Activated CD8-positive, alpha-beta T cell treated with anti-CD3 and anti-CD28 coated beads, Interleukin-2, amount 10 ng/mL, durations not matched to agents 7 days and 5 days (primary cell): ENCODE results near the gene ORAI3. TPM values are rescaled to one million over a fixed set of nuclear protein-coding genes. Genes with fewer than 3 reads are reported as not detected.

Experiments used
- ATAC-seq: fragments of 150-1000 bp; cut with Tn5 transposase; one replicate; pipeline ENCODE4 v1.10.0; 2021; ENCODE audit warnings: moderate library complexity
- CTCF ChIA-PET: fragments of 350-600 bp; sonication (Branson Sonifier 250); formaldehyde crosslinking; loops from one replicate; lab custom pipeline; 2021; ENCODE audit warnings: antibody characterized with exemption; lab: Charles Lee
- POLR2A ChIA-PET: fragments of 350-600 bp; sonication (Branson Sonifier 250); formaldehyde crosslinking; loops from one replicate; lab custom pipeline; 2021; ENCODE audit warnings: antibody characterized with exemption; lab: Charles Lee
- DNase-seq: peaks from one replicate; pipeline ENCODE4 v3.0.0-alpha.2; 2020
- H3K27ac Mint-ChIP-seq: one replicate; pipeline ENCODE4 v1.8.0; 2021; ENCODE audit warnings: mild to moderate bottlenecking, mixed read lengths
- H3K27me3 Mint-ChIP-seq: one replicate; pipeline ENCODE4 v1.8.0; 2021; ENCODE audit warnings: low read depth, mixed read lengths
- H3K36me3 Mint-ChIP-seq: one replicate; pipeline ENCODE4 v1.8.0; 2021; ENCODE audit warnings: low read depth, mixed read lengths
- H3K4me1 Mint-ChIP-seq: one replicate; pipeline ENCODE4 v1.8.0; 2021; ENCODE audit warnings: low read depth, mixed read lengths
- H3K4me3 Mint-ChIP-seq: one replicate; pipeline ENCODE4 v1.8.0; 2021; ENCODE audit warnings: mild to moderate bottlenecking, mixed read lengths
- H3K9me3 Mint-ChIP-seq: one replicate; pipeline ENCODE4 v1.8.0; 2022; ENCODE audit warnings: mixed read lengths; ENCODE audit not compliant: insufficient read depth
- total RNA-seq, 2 experiments: library from RNA; stranded (reverse); gene quantifications; one replicate each; pipeline ENCODE4 v1.2.3, GENCODE V29; 2021

ORAI3 gene
- total RNA-seq, 2 experiments from 2014 or later = 21.4 to 23.1 TPM

- ChIA-PET POLR2A (interaction anchor here (0.6 to 1.4 kb wide), 7 partner anchors 7 to 231 kb away, joined by 3 to 5 read pairs (median 3); partner anchors contain the start of genes FUS, HSD3B7, SETD1A and ZNF646), CTCF (interaction anchor here (1.0 to 7.1 kb wide), 10 partner anchors 8 to 192 kb away, joined by 3 to 95 read pairs (median 4); partner anchors contain the start of genes BCKDK, KAT8 and SETD1A)
These were observed 1.0 kb downstream of the ORAI3 start for GRCh38 chr16:30949650-30950515.

GRCh38 chr16:30950516-30951065 lies 1.7 kb downstream of the ORAI3 start:
- Mint-ChIP-seq H3K27ac (peak overlapping the region; percentile 82), H3K27me3 (no peaks in the 10 kb centered on the region), H3K4me3 (peak overlapping the region; percentile 96), H3K36me3 (peaks cover 13% of the 10 kb centered on the region), H3K4me1 (peaks cover 28% of the 10 kb centered on the region), H3K9me3 (no peaks in the 10 kb centered on the region)
- DNase-seq = no peak
- CTCF ChIA-PET = interaction anchor here (0.7 to 7.1 kb wide), 9 partner anchors 10 to 192 kb away, joined by 3 to 95 read pairs (median 5); partner anchors contain the start of genes BCKDK and KAT8
- POLR2A ChIA-PET = interaction anchor here (0.6 to 1.4 kb wide), 5 partner anchors 15 to 230 kb away, joined by 3 to 5 read pairs (median 3); partner anchors contain the start of genes FUS, HSD3B7, ZNF646 and ZNF668
- no peak for ATAC-seq

More at GRCh38 chr16:30949650-30950515, 1.0 kb downstream of the ORAI3 start:
- peaks cover 13% of the 10 kb centered on the region for H3K36me3 Mint-ChIP-seq
- peak; percentile 69 for ATAC-seq
- H3K9me3 Mint-ChIP-seq = no peaks in the 10 kb centered on the region
- peaks cover 28% of the 10 kb centered on the region for H3K4me1 Mint-ChIP-seq
- H3K27ac Mint-ChIP-seq = peak overlapping the region; percentile 82
- H3K4me3 Mint-ChIP-seq = peak overlapping the region; percentile 96
- no peaks in the 10 kb centered on the region for H3K27me3 Mint-ChIP-seq
- DNase-seq = peak; percentile 75

- peaks cover 11% of the 10 kb centered on the region for H3K36me3 Mint-ChIP-seq
- H3K27me3 Mint-ChIP-seq = no peaks in the 10 kb centered on the region
- H3K27ac Mint-ChIP-seq = peak overlapping the region; percentile 49
- H3K4me3 Mint-ChIP-seq = peak overlapping the region; percentile 28
- DNase-seq (no peak), ATAC-seq (no peak)
- CTCF ChIA-PET = interaction anchor here (0.7 to 7.1 kb wide), 5 partner anchors 10 to 191 kb away, joined by 3 to 95 read pairs (median 4); partner anchors contain the start of gene BCKDK
- POLR2A ChIA-PET = interaction anchor here (0.8 to 1.0 kb wide), 2 partner anchors 34 to 229 kb away, joined by 3 read pairs; partner anchors contain the start of genes FUS and HSD3B7
- no peaks in the 10 kb centered on the region for H3K9me3 Mint-ChIP-seq
- H3K4me1 Mint-ChIP-seq = peaks cover 31% of the 10 kb centered on the region
These were observed 2.3 kb downstream of the ORAI3 start for GRCh38 chr16:30951193-30951592.

- H3K27ac Mint-ChIP-seq = no peak overlapping the region
- H3K4me1 Mint-ChIP-seq = peaks cover 34% of the 10 kb centered on the region
- ChIA-PET POLR2A (no interaction called here), CTCF (interaction anchor here (1.3 to 7.1 kb wide), 2 partner anchors 11 to 156 kb away, joined by 4 to 95 read pairs; partner anchors contain the start of gene BCKDK)
- ATAC-seq (no peak), DNase-seq (no peak)
- H3K9me3 Mint-ChIP-seq = no peaks in the 10 kb centered on the region
- no peak overlapping the region for H3K4me3 Mint-ChIP-seq
- no peaks in the 10 kb centered on the region for H3K27me3 Mint-ChIP-seq
- H3K36me3 Mint-ChIP-seq = peaks cover 8% of the 10 kb centered on the region
These were observed 2.9 kb downstream of the ORAI3 start for GRCh38 chr16:30951750-30952149.

- ATAC-seq (no peak), DNase-seq (no peak)
- no peak overlapping the region for H3K27ac Mint-ChIP-seq
- H3K36me3 Mint-ChIP-seq = peaks cover 11% of the 10 kb centered on the region
- CTCF ChIA-PET = interaction anchor here (0.8 to 7.1 kb wide), 10 partner anchors 12 to 189 kb away, joined by 3 to 95 read pairs (median 4); partner anchors contain the start of genes HSD3B7, KAT8, ZNF646 and ZNF668
- H3K4me1 Mint-ChIP-seq = peaks cover 37% of the 10 kb centered on the region
- no peak overlapping the region for H3K4me3 Mint-ChIP-seq
- H3K9me3 Mint-ChIP-seq = no peaks in the 10 kb centered on the region
- H3K27me3 Mint-ChIP-seq = no peaks in the 10 kb centered on the region
- POLR2A ChIA-PET = interaction anchor here (0.8 to 1.7 kb wide), 3 partner anchors 121 to 227 kb away, joined by 3 to 5 read pairs (median 4); partner anchors contain the start of genes FUS, ZNF646 and ZNF668
These were observed 4.2 kb downstream of the ORAI3 start for GRCh38 chr16:30953111-30953510.

- H3K4me3 Mint-ChIP-seq = no peak overlapping the region
- no peaks in the 10 kb centered on the region for H3K27me3 Mint-ChIP-seq
- H3K36me3 Mint-ChIP-seq = peaks cover 14% of the 10 kb centered on the region
- no peak overlapping the region for H3K27ac Mint-ChIP-seq
- CTCF ChIA-PET = interaction anchor here (0.7 to 7.1 kb wide), 17 partner anchors 13 to 348 kb away, joined by 3 to 95 read pairs (median 4); partner anchors contain the start of genes HSD3B7, KAT8, ZNF646 and ZNF668
- H3K4me1 Mint-ChIP-seq = peaks cover 40% of the 10 kb centered on the region
- POLR2A ChIA-PET = interaction anchor here (0.8 to 1.7 kb wide), 3 partner anchors 120 to 227 kb away, joined by 3 to 5 read pairs (median 4); partner anchors contain the start of genes FUS, ZNF646 and ZNF668
- DNase-seq (peak; percentile 79), ATAC-seq (no peak)
- H3K9me3 Mint-ChIP-seq = no peaks in the 10 kb centered on the region
These were observed 4.8 kb downstream of the ORAI3 start for GRCh38 chr16:30953511-30954124.

- Mint-ChIP-seq H3K4me1 (peaks cover 46% of the 10 kb centered on the region), H3K9me3 (no peaks in the 10 kb centered on the region), H3K27me3 (no peaks in the 10 kb centered on the region), H3K4me3 (no peak overlapping the region), H3K36me3 (peaks cover 21% of the 10 kb centered on the region), H3K27ac (no peak overlapping the region)
- CTCF ChIA-PET = interaction anchor here (1.0 to 7.1 kb wide), 6 partner anchors 14 to 222 kb away, joined by 3 to 95 read pairs (median 8); no protein-coding TSS in a partner anchor
- ATAC-seq (no peak), DNase-seq (no peak)
- POLR2A ChIA-PET = interaction anchor here (0.6 to 1.6 kb wide), 2 partner anchors 117 to 192 kb away, joined by 3 read pairs; no protein-coding TSS in a partner anchor
These were observed 6.1 kb downstream of the ORAI3 start for GRCh38 chr16:30954993-30955392.

GRCh38 chr16:30956601-30957455 lies 8.0 kb downstream of the ORAI3 start:
- Mint-ChIP-seq H3K27me3 (no peaks in the 10 kb centered on the region), H3K9me3 (no peaks in the 10 kb centered on the region), H3K36me3 (peaks cover 35% of the 10 kb centered on the region), H3K27ac (peak overlapping the region; percentile 99), H3K4me1 (peaks cover 41% of the 10 kb centered on the region), H3K4me3 (peak overlapping the region; percentile 95)
- ATAC-seq = peak; percentile 73
- DNase-seq = peak; percentile 88
- CTCF ChIA-PET = interaction anchor here (0.9 kb wide), 1 partner anchor 8 kb away, joined by 3 read pairs; the partner anchor contains the start of gene ORAI3
- POLR2A ChIA-PET = interaction anchor here (0.6 to 2.7 kb wide), 7 partner anchors 8 to 223 kb away, joined by 3 to 9 read pairs (median 3); partner anchors contain the start of genes FUS, ORAI3, VKORC1 and ZNF646

- CTCF ChIA-PET = interaction anchor here (0.9 kb wide), 1 partner anchor 8 kb away, joined by 3 read pairs; the partner anchor contains the start of gene ORAI3
- ATAC-seq (peak; percentile 86), DNase-seq (peak; percentile 99)
- no peaks in the 10 kb centered on the region for H3K9me3 Mint-ChIP-seq
- peak within 1 kb of the TSS; percentile 95 for H3K4me3 Mint-ChIP-seq
- peaks cover 40% of the 10 kb centered on the region for H3K36me3 Mint-ChIP-seq
- POLR2A ChIA-PET = interaction anchor here (0.6 to 2.7 kb wide), 7 partner anchors 8 to 222 kb away, joined by 3 to 9 read pairs (median 3); partner anchors contain the start of genes FUS, ORAI3, VKORC1 and ZNF646
- H3K27me3 Mint-ChIP-seq = no peaks in the 10 kb centered on the region
- H3K4me1 Mint-ChIP-seq = peaks cover 41% of the 10 kb centered on the region
- H3K27ac Mint-ChIP-seq = peak within 1 kb of the TSS; percentile 99
These were observed 8.7 kb downstream of the ORAI3 start, which contains the start of gene SETD1A for GRCh38 chr16:30957456-30958174. TSS of gene SETD1A (plus strand) at chr16:30957754. CDS start at chr16:30958732, 978 bp downstream.
